IMR-90 (cell line): ENCODE measurements around the gene PADI6. TPM values are rescaled to one million over a fixed set of nuclear protein-coding genes. Genes with fewer than 3 reads are reported as not detected.

Experiments
- ATAC-seq: fragments of 200-7000 bp; cut with Tn5 transposase; 2 replicates; pipeline ENCODE4 v1.9.1; 2020; ENCODE audit warnings: low read depth, mild to moderate bottlenecking, moderate library complexity
- BruUV-seq: library from RNA; stranded (reverse); fragments of 400-500 nt; replicated peaks from 2 replicates; lab custom pipeline; 2021; lab: Mats Ljungman, UMichigan
- CTCF ChIA-PET: fragments of 300-600 bp; formaldehyde crosslinking; extraction: SDS; loops from one replicate; lab custom pipeline; 2021; ENCODE audit warnings: antibody characterized with exemption; lab: Yijun Ruan, JAX
- POLR2A ChIA-PET: fragments of 300-600 bp; sonication (Branson Sonifier 250); formaldehyde crosslinking; loops from one replicate; lab custom pipeline; 2022; ENCODE audit warnings: antibody characterized with exemption; ENCODE audit not compliant: unreplicated experiment; lab: Charles Lee
- DNase-seq: peaks from one replicate; pipeline ENCODE4 v3.0.0; 2013
- H2AFZ ChIP-seq: replicated peaks from 2 replicates; pipeline ENCODE3; 2013; ENCODE audit warnings: low read length, mild to moderate bottlenecking; ENCODE audit not compliant: poor library complexity
- H2AK5ac ChIP-seq: 2 replicates; pipeline ENCODE4 v1.6.1; 2013; ENCODE audit warnings: low read depth, low read length, inconsistent platforms
- H2AK9ac ChIP-seq: replicated peaks from 2 replicates; pipeline ENCODE3; 2013; ENCODE audit warnings: mild to moderate bottlenecking, low read depth, low read length, moderate library complexity; ENCODE audit not compliant: poor library complexity
- H2BK120ac ChIP-seq: 2 replicates; pipeline ENCODE4 v1.6.1; 2013; ENCODE audit warnings: low read depth, low read length, inconsistent platforms
- H2BK15ac ChIP-seq: 3 replicates; pipeline ENCODE4 v1.6.1; 2013; ENCODE audit warnings: low read depth, low read length, inconsistent platforms
- H2BK20ac ChIP-seq: 2 replicates; pipeline ENCODE4 v1.6.1; 2013; ENCODE audit warnings: low read depth, mild to moderate bottlenecking, inconsistent platforms, low read length, moderate library complexity
- H2BK5ac ChIP-seq: 2 replicates; pipeline ENCODE4 v1.6.1; 2013; ENCODE audit warnings: mild to moderate bottlenecking, low read depth, low read length, inconsistent platforms; ENCODE audit not compliant: poor library complexity, severe bottlenecking
- H3K14ac ChIP-seq: replicated peaks from 2 replicates; pipeline ENCODE4 v1.6.1; 2013; ENCODE audit warnings: low read depth, low read length, inconsistent platforms
- H3K18ac ChIP-seq: 2 replicates; pipeline ENCODE4 v1.6.1; 2013; ENCODE audit warnings: low read depth, low read length, control low read depth
- H3K23ac ChIP-seq: 2 replicates; pipeline ENCODE4 v1.6.1; 2013; ENCODE audit warnings: low read depth, low read length, inconsistent platforms
- H3K27ac ChIP-seq: 2 replicates; pipeline ENCODE4 v1.5.1; 2013; ENCODE audit warnings: mild to moderate bottlenecking, control low read depth, low read length; ENCODE audit not compliant: insufficient read depth
- H3K27me3 ChIP-seq: 2 replicates; pipeline ENCODE4 v1.6.1; 2013; ENCODE audit warnings: low read length; ENCODE audit not compliant: control insufficient read depth, insufficient read depth
- H3K36me3 ChIP-seq: 2 replicates; pipeline ENCODE4 v1.6.1; 2013; ENCODE audit warnings: low read length, mixed read lengths; ENCODE audit not compliant: control insufficient read depth, insufficient read depth
- H3K4ac ChIP-seq: 2 replicates; pipeline ENCODE4 v1.6.1; 2013; ENCODE audit warnings: low read depth, low read length, inconsistent platforms
- H3K4me1 ChIP-seq: 2 replicates; pipeline ENCODE4 v1.6.1; 2013; ENCODE audit warnings: low read length, mixed read lengths; ENCODE audit not compliant: control insufficient read depth, insufficient read depth
- H3K4me2 ChIP-seq: 2 replicates; pipeline ENCODE4 v1.6.1; 2013; ENCODE audit warnings: low read depth, mild to moderate bottlenecking, control low read depth, low read length, moderate library complexity
- H3K4me3 ChIP-seq: 2 replicates; pipeline ENCODE4 v1.5.1; 2013; ENCODE audit warnings: low read depth, mild to moderate bottlenecking, control low read depth, low read length, moderate library complexity; ENCODE audit not compliant: insufficient read depth
- H3K56ac ChIP-seq: 2 replicates; pipeline ENCODE4 v1.6.1; 2013; ENCODE audit warnings: low read length, inconsistent platforms; ENCODE audit not compliant: insufficient read depth; ENCODE audit errors: extremely low read depth
- H3K79me1 ChIP-seq, 2 experiments: 2 replicates each; pipeline ENCODE4 v1.6.1; 2013; ENCODE audit warnings: low read length in 2 of 2, inconsistent platforms in 1 of 2, low read depth in 1 of 2
- H3K9ac ChIP-seq: 2 replicates; pipeline ENCODE4 v1.6.1; 2013; ENCODE audit warnings: low read depth, low read length, control low read depth
- H3K9me1 ChIP-seq: 2 replicates; pipeline ENCODE4 v1.6.1; 2013; ENCODE audit warnings: low read length, inconsistent platforms; ENCODE audit not compliant: insufficient read depth
- H3K9me3 ChIP-seq: 2 replicates; pipeline ENCODE4 v1.6.1; 2013; ENCODE audit warnings: low read length; ENCODE audit not compliant: control insufficient read depth, insufficient read depth
- H4K20me1 ChIP-seq: 2 replicates; pipeline ENCODE4 v1.6.1; 2013; ENCODE audit warnings: low read length, inconsistent platforms; ENCODE audit not compliant: insufficient read depth
- H4K5ac ChIP-seq: 2 replicates; pipeline ENCODE4 v1.6.1; 2013; ENCODE audit warnings: mild to moderate bottlenecking, low read depth, low read length, control low read depth
- H4K8ac ChIP-seq, 2 experiments: 2 replicates each; pipeline ENCODE4 v1.6.1; 2013; ENCODE audit warnings: low read depth in 2 of 2, low read length in 2 of 2, control low read depth in 1 of 2, inconsistent platforms in 1 of 2
- H4K91ac ChIP-seq: 2 replicates; pipeline ENCODE4 v1.6.1; 2013; ENCODE audit warnings: low read depth, low read length, inconsistent platforms; ENCODE audit not compliant: insufficient read depth
- CEBPB ChIP-seq: IDR thresholded peaks from 2 replicates; pipeline ENCODE4 v1.6.1; 2012; ENCODE audit warnings: low read depth, low read length, improper control_type of control experiment
- FOS ChIP-seq: fragments of 150-350 bp; IDR thresholded peaks from 2 replicates; pipeline ENCODE4 v1.6.1; 2016; ENCODE audit warnings: low read depth, low read length
- RAD21 ChIP-seq: IDR thresholded peaks from 2 replicates; pipeline ENCODE4 v1.6.1; 2012; ENCODE audit warnings: low read length, improper control_type of control experiment
- SMC3 ChIP-seq: fragments of 150-350 bp; IDR thresholded peaks from 2 replicates; pipeline ENCODE4 v1.6.1; 2016; ENCODE audit warnings: low read depth, mild to moderate bottlenecking, antibody characterized with exemption, low read length, moderate library complexity
- WGBS, 2 experiments: methylation state at CpG; one replicate each; pipeline versions ENCODE4 v1.1.5 to v1.1.7; 2013; ENCODE audit warnings: missing lambda C conversion rate in 2 of 2; ENCODE audit not compliant: insufficient read length in 1 of 2; ENCODE audit errors: extremely low coverage in 2 of 2; 5-methylcytosine and 5-hydroxymethylcytosine counted together
- dilution Hi-C: fragments of 300-500 bp; cut with HindIII; formaldehyde crosslinking; loops from one replicate; pipeline ENCODE4 v1.14.3; 2018; ENCODE audit warnings: low sequenced_read_pairs; ENCODE audit not compliant: unreplicated experiment
- in situ Hi-C: fragments of 300-500 bp; cut with MboI; formaldehyde crosslinking; loops from 3 replicates; pipeline ENCODE4 v1.14.3; 2019; ENCODE audit warnings: low sequenced_read_pairs, inconsistent platforms, mixed read lengths
- intact Hi-C: fragments of 100-400 bp; cut with micrococcal nuclease; formaldehyde crosslinking; loops from 2 replicates; pipeline ENCODE4 v1.10.0; 2022
- polyA plus RNA-seq, 3 experiments: library from polyadenylated mRNA; depleted of rRNA; stranded (reverse); fragments of >200 nt; gene quantifications; 2 replicates each; pipeline ENCODE4 v1.2.3, GENCODE V29; 2012; ENCODE audit warnings: low replicate concordance in 1 of 3
- total RNA-seq: library from RNA; depleted of rRNA; stranded (reverse); fragments of >200 nt; gene quantifications from 2 replicates; pipeline ENCODE4 v1.2.3, GENCODE V29; 2012
- TF ChIP-seq, protein P1 (sequence below): fragments of 150-350 bp; IDR thresholded peaks from 2 replicates; pipeline ENCODE4 v1.6.1; 2016; ENCODE audit warnings: low read depth, mild to moderate bottlenecking, low read length, moderate library complexity, borderline replicate concordance
- TF ChIP-seq, protein P2 (sequence below): conservative IDR thresholded peaks from 2 replicates; pipeline ENCODE4 v1.5.1; 2012; ENCODE audit warnings: mild to moderate bottlenecking, low read depth, low read length, improper control_type of control experiment

The PADI6 gene
- total and polyA plus RNA-seq, 2 of the 4 experiments (the other 2 are of a cell fraction): not detected

DNA sequence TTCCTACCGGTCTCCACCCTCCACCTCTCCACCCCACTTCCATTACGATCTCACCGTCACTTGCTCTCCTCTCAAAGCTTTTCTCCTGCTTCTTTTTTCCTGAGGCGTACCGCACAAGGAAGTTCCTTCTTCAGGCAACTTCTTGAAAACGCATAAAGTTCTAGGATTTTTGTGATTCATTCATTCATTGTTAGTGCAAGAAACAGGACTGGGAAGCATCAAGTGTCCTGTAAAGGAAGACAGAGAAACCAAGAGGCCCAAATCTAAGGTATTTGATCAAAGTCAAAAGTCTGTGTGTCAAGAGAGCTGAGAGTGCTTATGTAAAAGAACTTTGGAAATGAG is 68.8 kb downstream of the PADI6 start (continued):
- TF ChIP-seq, protein P1, sequence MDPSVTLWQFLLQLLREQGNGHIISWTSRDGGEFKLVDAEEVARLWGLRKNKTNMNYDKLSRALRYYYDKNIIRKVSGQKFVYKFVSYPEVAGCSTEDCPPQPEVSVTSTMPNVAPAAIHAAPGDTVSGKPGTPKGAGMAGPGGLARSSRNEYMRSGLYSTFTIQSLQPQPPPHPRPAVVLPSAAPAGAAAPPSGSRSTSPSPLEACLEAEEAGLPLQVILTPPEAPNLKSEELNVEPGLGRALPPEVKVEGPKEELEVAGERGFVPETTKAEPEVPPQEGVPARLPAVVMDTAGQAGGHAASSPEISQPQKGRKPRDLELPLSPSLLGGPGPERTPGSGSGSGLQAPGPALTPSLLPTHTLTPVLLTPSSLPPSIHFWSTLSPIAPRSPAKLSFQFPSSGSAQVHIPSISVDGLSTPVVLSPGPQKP: no peak
- no peak for TF ChIP-seq RAD21

DNA sequence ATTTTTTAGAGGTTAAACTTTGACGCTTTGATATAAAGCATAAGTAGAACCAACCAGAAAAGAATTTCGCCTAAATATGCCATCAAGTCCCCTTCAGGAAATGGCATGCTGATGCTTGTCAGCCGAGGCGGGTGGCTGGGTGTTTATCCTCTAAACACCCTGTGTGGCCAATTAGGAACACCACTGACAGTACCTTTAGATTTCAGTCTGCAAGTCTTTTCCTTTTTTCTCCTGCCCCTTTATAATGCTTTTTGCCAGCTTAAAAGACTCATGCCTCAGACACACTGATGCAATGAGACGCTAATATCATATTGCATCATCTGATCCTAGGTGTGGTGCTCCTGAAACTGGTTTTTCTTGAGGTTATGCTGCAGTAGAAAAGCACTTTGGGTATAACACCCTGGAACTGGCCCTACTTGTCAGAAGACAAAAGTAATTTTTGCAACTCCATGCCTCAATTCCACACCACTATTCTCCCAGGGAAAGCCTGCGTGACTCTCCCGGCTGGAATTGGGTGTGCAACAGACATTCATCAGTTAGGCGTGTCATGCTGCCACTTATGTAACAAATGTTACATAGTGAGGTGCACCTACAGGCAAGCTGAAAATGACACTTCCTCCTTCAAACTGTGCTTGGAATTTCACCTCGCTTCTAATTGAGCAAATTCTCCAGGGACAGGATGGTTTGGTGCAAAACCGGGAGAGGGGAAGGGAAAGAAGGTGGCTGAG is 69.4 kb downstream of the PADI6 start:
- ChIA-PET POLR2A (no interaction called here), CTCF (no interaction called here)
- H4K5ac ChIP-seq: peak overlapping the region; percentile 6; the same call in 1 of the 2 replicates
- H3K4ac ChIP-seq: peak overlapping the region; percentile 44
- no peak overlapping the region for H2BK5ac ChIP-seq
- peak overlapping the region; percentile 49 for H2AK9ac ChIP-seq
- no peak overlapping the region for H3K4me3 ChIP-seq
- no peak overlapping the region for H3K9ac ChIP-seq
- peaks cover 5% of the 10 kb centered on the region for H4K20me1 ChIP-seq
- no peaks in the 10 kb centered on the region for H3K9me3 ChIP-seq
- H3K4me1 ChIP-seq: peaks cover 20% of the 10 kb centered on the region
- 0 out of 2 replicates have a peak overlapping the region, but pooled peaks have one; percentile 0 for H3K4me2 ChIP-seq
- peak overlapping the region; percentile 20; the same call in 1 of the 2 replicates for H3K14ac ChIP-seq
- in situ Hi-C loops (no loop called here), dilution Hi-C loops (no loop called here), intact Hi-C loops (no loop called here)
- peaks cover under 1% of the 10 kb centered on the region; the same call in 1 of the 2 replicates for H3K36me3 ChIP-seq
- peaks cover 3 to 17% of the 10 kb centered on the region in 2 experiments for H3K79me1 ChIP-seq
- peak overlapping the region in 1 of 2 experiments; percentile 35; a peak in 3 of 4 replicates for H4K8ac ChIP-seq
- peak overlapping the region; percentile 73 for H2BK20ac ChIP-seq
- H3K27ac ChIP-seq: peak overlapping the region; percentile 18; the same call in 1 of the 2 replicates
- H3K27me3 ChIP-seq: no peaks in the 10 kb centered on the region
- peaks cover 4% of the 10 kb centered on the region; the same call in 1 of the 2 replicates for H3K9me1 ChIP-seq
- WGBS, 2 experiments: 65% methylated on average over 3 of the region's 10 CpGs; no CpG with 5 or more reads in 1 of the 2 experiments
- no TSS peak for BruUV-seq
- H3K18ac ChIP-seq: no peak overlapping the region
- H3K23ac ChIP-seq: peak overlapping the region; percentile 77
- TF ChIP-seq SMC3: no peak
- TF ChIP-seq, protein P2, sequence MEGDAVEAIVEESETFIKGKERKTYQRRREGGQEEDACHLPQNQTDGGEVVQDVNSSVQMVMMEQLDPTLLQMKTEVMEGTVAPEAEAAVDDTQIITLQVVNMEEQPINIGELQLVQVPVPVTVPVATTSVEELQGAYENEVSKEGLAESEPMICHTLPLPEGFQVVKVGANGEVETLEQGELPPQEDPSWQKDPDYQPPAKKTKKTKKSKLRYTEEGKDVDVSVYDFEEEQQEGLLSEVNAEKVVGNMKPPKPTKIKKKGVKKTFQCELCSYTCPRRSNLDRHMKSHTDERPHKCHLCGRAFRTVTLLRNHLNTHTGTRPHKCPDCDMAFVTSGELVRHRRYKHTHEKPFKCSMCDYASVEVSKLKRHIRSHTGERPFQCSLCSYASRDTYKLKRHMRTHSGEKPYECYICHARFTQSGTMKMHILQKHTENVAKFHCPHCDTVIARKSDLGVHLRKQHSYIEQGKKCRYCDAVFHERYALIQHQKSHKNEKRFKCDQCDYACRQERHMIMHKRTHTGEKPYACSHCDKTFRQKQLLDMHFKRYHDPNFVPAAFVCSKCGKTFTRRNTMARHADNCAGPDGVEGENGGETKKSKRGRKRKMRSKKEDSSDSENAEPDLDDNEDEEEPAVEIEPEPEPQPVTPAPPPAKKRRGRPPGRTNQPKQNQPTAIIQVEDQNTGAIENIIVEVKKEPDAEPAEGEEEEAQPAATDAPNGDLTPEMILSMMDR: no peak
- TF ChIP-seq FOS: no peak
- TF ChIP-seq CEBPB: peak; percentile 95
- TF ChIP-seq, protein P1: no peak
- ATAC-seq (no peak), DNase-seq (peak; percentile 64)
- H3K56ac ChIP-seq: no peak overlapping the region
- H2BK15ac ChIP-seq: peak overlapping the region; percentile 2; the same call in 1 of the 3 replicates
- peak overlapping the region; percentile 61 for H4K91ac ChIP-seq
- H2BK120ac ChIP-seq: peak overlapping the region; percentile 79
- H2AK5ac ChIP-seq: no peak overlapping the region; the same call in 1 of the 2 replicates
- H2AFZ ChIP-seq: no peak overlapping the region
